Activated CD4-positive, alpha-beta T cell treated with anti-CD3 and anti-CD28 coated beads, Interleukin-2, Interleukin-6, amounts not matched to agents 100 ng/mL and 50 ng/mL, durations not matched to agents 16 hours and 8 hours (primary cell): ENCODE measurements around the gene PCSK9.
"Not testable (repeated sequence)": the region's sequence is repeated elsewhere in the genome, so short reads cannot be mapped to it uniquely, and the experiment has no call there.

ENCODE experiments used
- DNase-seq: peaks from one replicate; pipeline ENCODE4 v3.0.0-alpha.2; 2020

PCSK9 gene

GRCh38 chr1:55010194-55010886 is 29.0 kb upstream of the PCSK9 start:
- DNase-seq = no peak

GRCh38 chr1:55010887-55011217 is 28.5 kb upstream of the PCSK9 start:
- DNase-seq = no peak

- DNase-seq = no peak
Observed at GRCh38 chr1:55012661-55013060, 26.7 kb upstream of the PCSK9 start.

- DNase-seq = no peak
Observed at GRCh38 chr1:55015123-55015522, 24.2 kb upstream of the PCSK9 start.

- no peak for DNase-seq
Observed at GRCh38 chr1:55015731-55016620, 23.4 kb upstream of the PCSK9 start.

- no peak for DNase-seq
Observed at GRCh38 chr1:55018395-55018794, 21.0 kb upstream of the PCSK9 start.

GRCh38 chr1:55021942-55022546 is 17.3 kb upstream of the PCSK9 start:
- peak; percentile 81 for DNase-seq

GRCh38 chr1:55024163-55024562 is 15.2 kb upstream of the PCSK9 start:
- not testable (repeated sequence) for DNase-seq

- not testable (repeated sequence) for DNase-seq
Observed at GRCh38 chr1:55026682-55027081, 12.7 kb upstream of the PCSK9 start.

GRCh38 chr1:55031098-55031497 is 8.2 kb upstream of the PCSK9 start:
- not testable (repeated sequence) for DNase-seq

GRCh38 chr1:55033265-55033614 is 6.1 kb upstream of the PCSK9 start:
- DNase-seq = no peak

- no peak for DNase-seq
Observed at GRCh38 chr1:55034476-55035133, 4.7 kb upstream of the PCSK9 start.

- no peak for DNase-seq
Observed at GRCh38 chr1:55035904-55036303, 3.4 kb upstream of the PCSK9 start.

GRCh38 chr1:55037733-55038551 is 1.4 kb upstream of the PCSK9 start:
- DNase-seq = no peak

- no peak for DNase-seq
Observed at GRCh38 chr1:55038552-55038838, 853 bp upstream of the PCSK9 start.

- DNase-seq = no peak
Observed at GRCh38 chr1:55038974-55039341, 390 bp upstream of the PCSK9 start.

GRCh38 chr1:55040083-55040932 is 960 bp downstream of the PCSK9 start:
- no peak for DNase-seq

- no peak for DNase-seq
Observed at GRCh38 chr1:55040933-55041494, 1.7 kb downstream of the PCSK9 start.

- no peak for DNase-seq
Observed at GRCh38 chr1:55041613-55042012, 2.3 kb downstream of the PCSK9 start.

- DNase-seq = no peak
Observed at GRCh38 chr1:55043011-55043410, 3.7 kb downstream of the PCSK9 start.

GRCh38 chr1:55043726-55044125 is 4.4 kb downstream of the PCSK9 start:
- no peak for DNase-seq
